NCI-H1105 (cell line): Measurements from ENCODE around the gene CFAP46.
"Not testable (repeated sequence)": the region's sequence is repeated elsewhere in the genome, so short reads cannot be mapped to it uniquely, and the experiment has no call there.

Source experiments
- DNase-seq: peaks from one replicate; lab custom pipeline; 2025; lab: John Stamatoyannopoulos, UW

CFAP46 gene

DNA sequence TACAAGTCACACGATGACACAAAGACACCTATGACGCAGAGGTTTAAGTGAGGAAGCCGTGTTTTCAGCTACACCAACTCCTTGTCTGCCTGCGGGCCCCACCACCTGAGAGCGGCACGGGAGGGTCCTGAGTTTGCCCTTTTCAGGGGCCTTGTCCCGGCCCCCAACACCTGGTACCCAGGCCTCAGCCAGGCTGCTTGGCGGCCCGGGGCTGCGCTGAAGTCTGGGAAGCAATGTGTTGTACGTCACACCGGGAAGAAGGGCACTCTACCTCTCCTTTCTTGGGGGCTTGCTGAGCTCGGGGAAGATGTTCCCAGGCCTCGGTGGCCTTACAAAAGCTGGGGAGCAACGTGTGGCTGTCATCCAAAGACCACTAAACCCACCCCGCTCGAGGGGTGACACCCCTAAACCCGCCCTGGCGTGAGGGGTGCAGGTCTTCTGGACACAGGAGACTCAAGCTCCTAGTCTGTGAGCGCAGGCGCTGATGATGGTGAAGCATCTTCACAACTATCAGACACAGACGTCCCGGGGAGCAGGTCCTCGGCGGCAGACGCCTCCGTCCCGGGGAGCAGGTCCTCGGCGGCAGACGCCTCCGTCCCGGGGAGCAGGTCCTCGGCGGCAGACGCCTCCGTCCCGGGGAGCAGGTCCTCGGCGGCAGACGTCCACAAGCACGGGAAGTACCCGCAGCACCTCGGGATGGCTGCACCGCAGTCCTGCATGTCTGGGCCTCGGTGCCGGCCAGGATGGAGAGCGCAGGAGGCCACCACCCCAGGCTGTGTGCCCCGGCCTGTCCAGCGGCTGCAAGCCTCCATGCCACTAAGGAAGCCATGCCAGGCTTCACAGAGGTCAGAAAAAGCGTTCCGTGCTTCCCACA lies 15.4 kb downstream of the CFAP46 start:
- no peak for DNase-seq

DNA sequence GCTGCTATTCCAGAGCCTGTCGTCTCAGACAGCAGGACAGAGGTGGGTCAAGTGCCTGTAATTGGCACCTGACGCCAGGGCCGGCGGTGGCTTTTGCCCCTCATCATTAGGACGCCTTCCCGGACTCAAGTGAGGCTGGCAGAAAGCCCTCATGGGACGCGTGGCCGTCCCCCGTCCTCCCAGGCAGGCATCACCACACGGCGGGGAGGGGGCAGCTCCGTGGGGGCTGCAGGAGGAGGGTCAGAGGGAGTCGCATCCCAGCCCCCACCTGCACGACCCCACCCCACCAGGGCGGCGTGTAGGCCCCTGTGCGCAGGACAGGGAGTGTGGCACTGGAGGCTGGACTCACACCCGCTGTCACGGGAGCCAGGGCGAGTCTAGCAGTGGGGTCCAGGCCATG lies 16.3 kb downstream of the CFAP46 start:
- no peak for DNase-seq

DNA sequence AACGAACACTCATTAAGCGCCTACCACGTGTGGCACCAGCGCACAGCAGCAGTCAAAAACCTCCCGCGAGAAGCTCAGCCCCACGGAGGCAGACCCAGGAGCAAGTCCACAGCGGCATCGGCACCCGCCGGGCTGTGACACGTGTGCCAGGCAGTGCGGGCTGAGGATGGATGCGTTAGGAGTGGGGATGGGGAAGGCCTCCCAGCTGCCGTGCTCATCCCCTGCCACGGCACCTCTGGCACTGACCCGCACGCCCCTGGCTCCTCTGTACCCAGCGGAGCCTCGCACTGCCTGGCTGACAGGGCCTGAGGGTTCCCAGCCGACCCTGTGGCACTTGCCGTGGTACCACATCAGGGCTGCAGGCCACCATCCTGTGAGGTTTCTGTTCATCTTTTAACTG lies 16.8 kb downstream of the CFAP46 start:
- no peak for DNase-seq

DNA sequence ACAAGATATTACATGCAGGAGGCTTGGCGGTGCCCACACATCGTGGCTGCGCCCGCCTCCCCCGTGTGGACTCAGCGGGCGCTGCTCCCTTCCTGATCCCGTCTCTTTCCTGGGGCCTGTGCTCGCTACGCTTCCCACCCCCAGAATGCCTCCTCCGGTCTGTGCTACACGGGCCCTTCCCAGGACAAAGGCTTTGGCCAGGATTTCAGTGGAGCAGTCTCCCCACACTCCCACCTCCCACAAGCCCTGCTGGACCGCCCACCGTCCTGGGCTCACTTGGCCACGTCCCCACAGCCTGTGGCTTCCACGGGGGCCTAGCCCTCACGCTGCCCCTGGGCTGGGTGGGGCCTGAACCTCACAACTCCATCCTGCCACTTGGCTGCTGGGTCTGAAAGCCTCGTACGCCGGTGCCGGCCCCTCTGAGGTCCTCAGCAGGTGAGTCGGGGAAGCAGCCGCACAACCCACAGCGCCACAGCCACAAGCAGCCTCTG lies 17.3 kb downstream of the CFAP46 start:
- no peak for DNase-seq

DNA sequence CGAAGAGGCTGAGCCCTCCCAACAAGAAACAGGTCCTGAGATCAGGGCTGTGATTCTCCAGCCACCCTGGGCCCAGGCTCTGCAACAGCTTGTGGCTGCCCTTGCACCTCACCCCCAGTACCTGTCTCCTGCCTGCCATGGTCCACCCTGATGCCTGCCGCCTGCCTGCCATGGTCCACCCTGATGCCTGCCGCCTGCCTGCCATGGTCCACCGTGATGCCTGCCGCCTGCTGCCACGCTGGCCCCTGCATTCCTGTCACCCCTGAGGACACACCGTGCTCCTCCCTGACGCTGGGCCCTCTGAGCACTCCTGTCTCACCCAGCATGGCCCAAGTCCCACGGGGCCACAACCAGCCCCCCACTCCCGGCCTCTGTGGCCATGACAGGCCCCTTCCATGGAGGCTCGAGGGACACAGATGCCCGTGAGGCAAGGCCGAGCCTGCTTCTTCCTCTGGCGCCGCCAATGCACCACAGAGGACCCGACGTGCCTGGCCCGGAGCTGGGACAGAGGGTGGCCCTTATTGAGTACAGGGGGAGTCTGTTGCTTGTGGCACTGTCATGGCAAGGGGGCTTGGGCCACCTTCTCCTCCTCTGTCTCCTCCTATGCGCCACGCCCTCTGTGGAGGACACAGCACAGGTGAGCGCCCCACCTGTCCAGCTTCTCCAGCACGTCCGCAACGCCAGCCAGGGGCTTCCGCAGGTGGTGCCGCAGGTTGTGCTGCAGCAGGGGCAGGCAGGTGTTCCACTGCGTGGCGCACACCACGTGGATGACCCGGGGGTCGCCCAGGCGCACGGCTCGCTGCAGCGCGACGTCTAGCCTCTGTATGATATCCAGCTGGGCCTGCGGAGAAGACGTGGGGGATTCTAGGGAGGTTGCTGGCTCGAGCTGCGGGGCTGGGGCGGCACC lies 18.1 kb downstream of the CFAP46 start:
- DNase-seq: no peak

DNA sequence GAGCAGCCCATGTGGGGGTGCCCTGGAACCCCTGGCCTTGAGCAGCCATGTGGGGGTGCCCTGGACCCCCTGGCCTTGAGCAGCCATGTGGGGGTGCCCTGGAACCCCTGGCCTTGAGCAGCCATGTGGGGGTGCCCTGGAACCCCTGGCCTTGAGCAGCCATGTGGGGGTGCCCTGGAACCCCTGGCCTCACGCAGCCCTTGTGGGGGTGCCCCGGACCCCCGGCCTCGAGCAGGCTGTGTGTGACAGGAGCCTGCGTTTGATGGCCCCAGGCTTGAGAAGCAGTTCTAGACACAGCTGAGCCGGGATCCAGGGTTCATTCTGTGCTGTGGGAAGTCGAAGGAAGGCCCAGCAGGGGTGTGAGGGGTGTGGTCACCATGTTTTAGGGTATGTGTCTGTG lies 19.0 kb downstream of the CFAP46 start:
- DNase-seq: not testable (repeated sequence)

DNA sequence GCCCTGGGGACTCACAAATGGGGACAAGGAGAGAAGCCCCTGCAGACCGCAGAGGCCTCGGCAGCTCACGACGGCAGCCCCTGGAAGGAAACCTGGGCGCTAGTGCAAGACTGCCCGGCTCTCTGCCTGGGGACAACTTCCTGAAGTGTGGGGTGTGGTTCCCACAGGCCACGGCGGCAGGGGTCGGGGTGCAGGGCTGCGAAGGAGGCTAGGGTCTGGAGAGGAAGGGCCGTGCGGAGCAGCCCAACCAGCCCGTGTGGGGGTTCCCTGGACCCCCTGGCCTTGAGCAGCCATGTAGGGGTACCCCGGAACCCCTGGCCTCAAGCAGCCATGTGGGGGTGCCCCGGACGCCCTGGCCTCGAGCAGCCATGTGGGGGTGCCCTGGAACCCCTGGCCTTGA lies 19.5 kb downstream of the CFAP46 start:
- no peak for DNase-seq

DNA sequence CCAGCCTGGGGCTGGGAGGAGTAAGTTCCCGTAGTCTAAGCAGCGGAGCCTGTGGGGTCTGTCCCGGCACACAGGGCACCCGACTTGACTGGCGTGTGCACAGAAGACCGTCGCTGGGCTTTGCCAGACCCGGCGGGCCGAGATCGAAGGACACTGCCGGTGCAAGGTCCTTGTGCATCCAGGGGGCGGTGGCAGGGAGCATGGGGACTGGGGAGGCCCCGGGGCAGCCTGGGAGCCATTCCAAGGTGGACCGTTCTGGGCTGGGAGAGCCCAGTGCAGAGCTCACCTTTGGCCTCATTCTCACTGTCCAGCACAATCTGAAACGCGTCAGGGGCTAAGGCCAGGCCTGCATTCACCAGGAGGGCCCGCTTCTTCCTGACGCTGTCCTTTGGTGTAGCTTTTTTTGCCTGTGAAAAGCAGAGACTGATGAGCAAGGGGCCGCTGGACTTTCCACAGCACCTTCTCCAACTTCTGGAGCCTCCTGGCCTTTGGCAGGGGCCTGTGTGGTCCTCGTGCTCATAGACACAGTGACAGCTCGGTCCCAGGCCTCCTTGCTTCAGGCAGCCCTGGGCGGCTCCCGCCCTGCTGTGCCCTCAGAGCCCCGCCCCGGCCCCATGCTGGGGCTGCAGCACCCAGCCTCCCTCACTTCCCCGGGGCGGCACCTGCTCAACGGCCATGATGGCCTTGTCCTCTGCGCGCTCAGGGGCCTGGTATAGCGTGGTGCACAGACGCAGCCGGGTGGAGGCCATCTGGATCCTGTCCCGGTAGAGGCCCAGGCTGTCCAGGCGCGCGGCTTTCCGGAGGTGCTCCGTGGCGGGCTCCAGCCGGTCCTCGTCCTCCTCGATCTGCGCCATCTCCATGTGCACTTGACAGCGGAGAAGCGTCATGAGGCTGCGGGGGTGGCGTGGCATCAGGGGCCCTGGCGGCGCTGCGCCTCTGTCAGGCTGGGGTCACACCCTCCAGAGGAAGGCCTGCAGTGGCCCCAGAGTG lies 20.3 kb downstream of the CFAP46 start:
- no peak for DNase-seq

DNA sequence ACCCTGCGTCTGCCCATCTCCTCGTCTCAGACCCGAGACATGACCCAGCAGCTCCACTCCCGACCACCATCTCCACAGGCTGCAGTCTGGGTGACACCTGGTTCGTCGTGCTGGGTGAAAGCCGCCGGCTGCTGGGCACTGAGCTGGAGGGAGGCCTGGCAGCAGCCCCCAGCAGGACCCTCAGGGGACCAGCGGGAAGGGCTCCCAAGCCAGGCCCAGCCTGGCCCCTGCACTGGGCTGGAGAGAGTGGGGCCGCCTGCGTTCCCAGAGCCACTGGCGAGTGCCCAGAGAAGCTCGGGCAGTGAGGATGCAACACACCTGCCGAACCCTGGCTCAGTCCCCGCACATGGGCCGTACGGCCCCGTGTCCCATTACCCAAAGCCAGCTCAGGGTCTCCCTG lies 21.3 kb downstream of the CFAP46 start:
- DNase-seq: no peak

DNA sequence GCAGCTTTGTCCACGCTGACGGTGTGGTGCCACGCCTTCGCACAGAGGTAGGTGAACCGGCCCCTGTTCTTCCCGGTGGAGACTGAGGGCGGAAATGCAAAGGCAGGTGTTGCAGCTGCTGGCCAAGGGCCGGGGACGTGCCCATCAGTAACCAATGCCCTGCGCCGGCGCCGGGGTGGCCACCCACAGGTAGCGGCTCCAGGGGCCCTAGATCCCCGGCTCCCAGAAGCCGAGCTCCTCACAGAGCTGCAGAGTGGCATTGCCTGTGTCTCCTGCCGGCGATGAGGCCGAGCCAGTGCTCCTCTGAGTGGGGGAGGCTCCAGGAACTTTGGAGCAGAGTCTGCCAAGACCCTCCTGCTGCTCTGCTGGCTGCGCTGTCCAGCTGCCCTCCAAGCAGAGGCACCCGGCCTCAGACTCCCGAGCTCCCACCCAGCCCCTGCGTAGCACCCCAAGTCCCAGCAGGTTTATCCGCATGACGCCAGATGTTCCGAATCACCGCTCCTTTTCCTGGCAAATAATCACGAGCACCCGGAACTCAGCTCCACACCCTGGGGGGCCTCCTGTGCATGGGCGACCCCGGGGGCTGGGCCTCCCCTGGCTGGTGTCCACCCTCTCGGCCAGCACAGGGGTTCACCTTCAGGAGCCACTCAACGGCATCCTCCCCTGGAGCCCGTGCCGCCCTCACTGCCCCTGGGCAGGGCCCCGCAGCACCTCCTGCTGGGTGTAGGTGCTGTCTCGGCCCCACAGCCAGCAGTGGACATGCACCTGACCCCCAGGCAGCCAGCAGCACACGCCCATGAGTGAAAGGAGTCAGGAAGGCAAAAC lies 22.1 kb downstream of the CFAP46 start:
- no peak for DNase-seq

DNA sequence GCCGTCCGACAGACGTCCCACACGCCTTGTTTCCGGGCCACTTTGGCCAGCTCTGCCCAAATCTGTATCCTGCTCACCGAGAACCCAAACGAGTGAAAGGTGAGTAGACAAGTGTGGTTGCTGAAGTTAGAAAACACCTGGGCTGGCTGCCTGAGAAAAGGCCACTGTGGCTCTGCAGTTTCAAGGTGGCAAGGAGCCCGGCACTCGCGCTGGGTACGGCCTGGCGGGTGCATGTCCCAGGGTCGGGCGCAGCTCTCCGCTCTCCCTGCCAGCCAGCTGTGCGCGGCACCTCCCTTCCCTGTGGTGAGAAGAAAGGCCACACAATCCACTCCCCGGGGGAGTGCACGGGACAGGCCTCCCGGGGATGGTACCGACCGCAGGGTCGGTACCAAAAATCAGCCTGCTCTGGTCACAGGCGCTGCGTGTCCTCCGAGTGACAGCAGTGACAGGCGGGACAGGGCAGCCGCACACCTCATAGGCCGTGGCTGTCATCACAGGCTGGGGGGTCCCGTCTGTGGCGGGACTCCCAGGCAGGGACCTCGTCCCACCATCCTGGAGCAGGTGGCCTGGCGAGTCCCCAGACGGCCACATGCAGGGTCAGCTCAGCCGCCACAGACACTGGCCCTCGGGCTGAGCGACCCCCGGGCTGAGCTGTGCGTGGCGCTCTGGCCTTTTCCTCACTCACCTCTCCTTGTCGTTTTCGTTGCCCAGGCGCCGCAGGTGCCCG lies 22.8 kb downstream of the CFAP46 start:
- no peak for DNase-seq

DNA sequence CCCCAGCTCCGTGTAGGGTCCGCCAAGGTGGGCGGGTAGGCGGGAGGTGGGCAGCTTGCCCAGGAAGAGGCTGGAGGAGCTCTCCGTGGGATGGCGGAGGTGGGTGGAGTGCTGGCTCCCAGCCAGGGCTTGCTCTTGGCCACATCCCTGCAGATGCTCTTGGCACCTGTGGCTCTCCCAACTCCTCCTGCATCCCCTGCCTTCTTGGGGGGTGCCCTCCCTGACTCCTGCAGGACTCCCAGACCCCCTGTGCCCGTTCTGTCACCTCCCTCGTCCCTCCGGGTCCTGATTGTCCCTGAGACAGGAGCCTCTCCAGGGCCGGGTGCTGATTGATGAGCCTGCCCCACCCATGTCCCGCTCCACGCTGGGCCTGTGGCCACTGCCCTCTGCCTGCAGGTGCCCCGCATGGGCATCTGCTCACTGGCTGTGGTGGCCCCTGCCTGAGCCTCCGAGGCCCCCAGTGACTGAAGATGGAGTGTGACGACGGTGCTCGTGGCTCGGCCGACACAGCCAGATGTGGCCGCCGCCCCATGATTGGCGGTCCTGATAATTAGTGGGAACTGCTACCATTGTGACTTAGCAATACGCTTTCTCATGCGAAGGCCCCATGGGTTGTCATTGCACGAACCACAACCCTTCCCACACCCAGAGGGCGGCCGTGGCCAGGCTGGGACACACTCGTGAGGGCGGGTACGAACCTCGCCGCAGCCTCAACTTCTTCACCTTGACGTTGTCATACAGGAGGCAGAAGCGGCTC lies 23.6 kb downstream of the CFAP46 start:
- DNase-seq: peak; percentile 28

DNA sequence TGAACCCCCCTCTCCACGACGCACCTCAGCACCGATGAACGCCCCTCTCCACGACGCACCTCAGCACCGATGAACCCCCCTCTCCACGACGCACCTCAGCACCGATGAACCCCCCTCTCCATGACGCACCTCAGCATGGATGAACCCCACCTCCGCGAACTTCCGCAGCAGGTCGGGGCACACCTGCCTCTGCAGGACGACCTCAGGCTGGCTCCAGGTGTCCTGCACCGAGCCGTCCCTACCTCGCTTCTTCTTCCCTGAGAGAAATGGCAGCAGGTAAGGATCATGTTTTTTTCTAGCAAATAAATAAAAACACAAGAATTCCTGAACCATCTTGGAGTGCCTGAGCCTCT lies 24.1 kb downstream of the CFAP46 start:
- DNase-seq: no peak

DNA sequence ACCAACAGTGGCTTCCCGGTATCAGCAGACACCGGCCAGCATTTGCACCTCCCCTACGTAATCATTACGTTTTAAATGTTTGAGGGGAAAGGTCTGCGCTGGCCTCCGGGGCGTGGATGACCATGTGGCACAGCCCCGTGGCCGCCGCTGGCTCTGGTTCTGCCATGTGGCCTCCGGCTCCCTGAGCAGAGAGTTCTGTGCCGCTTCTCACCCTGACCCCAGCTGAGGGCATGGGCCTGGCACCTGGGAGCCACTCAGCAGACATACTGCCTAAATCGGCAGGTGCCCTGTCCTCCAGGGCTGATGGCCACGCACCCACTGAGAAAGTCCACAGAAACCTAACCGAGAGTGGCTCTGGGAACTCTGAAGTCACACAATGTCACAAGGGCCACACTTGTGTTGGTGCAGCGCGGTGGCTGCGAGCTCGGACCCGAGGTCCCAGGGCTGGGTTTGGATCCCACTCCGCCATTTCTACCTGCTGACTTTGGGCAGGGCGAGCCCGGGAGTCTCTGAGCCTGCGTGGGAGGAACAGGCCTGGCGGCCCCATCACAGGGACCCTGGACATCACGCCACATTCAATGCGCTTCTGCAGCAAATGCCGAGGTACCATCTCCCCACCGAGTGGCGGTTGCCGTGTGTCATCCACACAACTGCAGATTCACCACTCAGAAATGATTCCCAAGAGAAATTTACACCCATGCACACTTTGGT lies 25.3 kb downstream of the CFAP46 start:
- no peak for DNase-seq

DNA sequence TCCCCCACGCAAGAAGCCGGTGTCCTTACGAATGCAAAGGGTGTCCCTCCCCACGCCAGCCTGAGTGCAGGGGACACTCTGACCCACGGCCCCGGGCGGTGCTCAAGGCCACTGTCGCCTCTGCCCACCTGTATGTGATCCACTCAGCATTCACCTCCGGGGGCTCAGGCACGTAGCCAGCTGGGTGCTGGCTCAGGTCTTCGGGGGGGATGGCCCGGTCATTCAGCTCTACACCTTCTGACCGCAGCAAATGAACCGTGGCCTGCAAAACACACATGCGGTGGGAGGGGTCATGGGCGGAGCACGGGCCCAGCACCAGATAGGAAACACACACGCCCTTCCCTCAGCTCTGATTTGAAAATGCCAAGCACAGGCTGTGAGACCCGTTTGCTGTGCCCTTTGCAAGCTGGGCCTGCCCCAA lies 25.9 kb downstream of the CFAP46 start:
- DNase-seq: no peak

DNA sequence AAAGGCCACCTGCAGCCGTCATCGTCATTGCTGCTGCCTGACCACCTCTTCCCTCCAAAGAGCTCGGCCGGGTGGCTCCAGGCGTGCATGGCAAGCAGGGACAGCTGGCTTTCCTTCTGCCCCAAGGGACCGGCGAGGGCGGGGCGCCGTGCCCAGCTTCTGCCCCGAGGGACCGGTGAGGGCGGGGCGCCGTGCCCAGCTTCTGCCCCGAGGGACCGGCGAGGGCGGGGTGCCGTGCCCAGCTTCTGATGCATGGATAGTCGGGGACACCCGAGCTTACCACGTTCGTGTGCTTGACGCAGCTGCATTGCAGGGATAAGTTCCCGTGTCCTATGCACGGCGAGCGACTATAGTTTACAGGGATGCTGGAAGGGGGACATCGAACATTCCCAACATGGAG lies 27.0 kb downstream of the CFAP46 start:
- DNase-seq: no peak

DNA sequence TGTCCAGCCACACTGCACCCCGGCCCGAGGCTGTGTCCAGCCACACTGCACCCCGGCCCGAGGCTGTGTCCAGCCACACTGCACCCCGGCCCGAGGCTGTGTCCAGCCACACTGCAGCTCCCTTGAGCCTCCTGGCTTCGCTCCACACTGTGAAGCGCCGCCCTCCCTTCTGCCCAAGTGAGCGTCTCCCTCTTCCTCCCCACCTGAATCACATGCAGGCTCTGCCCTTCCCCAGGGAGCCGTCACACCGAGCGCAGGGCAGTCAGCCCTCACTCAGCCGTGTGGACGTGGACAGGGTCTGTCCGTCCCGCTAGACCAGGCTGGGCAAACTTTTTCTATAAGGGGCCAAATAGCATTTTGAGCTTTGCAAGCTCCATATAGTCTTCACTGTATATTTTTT lies 27.6 kb downstream of the CFAP46 start:
- no peak for DNase-seq

DNA sequence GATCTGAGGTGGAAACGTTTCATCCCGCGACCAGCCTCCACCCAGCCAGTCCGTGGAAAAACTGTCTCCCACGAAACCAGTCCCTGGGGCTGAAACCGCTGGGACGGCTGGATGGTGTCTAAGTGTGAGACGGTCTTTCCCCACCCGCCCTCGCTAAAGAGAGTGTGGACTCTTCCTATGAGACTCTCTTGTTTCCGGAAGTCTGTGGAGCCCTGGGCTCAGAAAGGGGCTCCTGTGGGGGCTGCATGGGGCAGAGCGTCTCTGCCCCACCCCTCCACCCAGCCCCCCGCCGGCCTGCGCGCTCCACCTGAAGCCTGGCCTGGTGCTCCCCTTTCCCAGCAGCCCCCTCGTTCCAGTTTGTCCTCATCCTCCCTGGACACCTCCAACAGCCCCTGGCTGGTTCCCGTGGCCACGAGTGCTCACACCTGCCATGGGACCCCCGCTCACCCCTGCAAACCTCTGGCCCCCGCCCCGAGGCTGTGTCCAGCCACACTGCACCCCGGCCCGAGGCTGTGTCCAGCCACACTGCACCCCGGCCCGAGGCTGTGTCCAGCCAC lies 28.7 kb downstream of the CFAP46 start:
- DNase-seq: no peak
